HUES64 (cell line): ENCODE data around the gene TESK2.
"Not testable (repeated sequence)": the region's sequence is repeated elsewhere in the genome, so short reads cannot be mapped to it uniquely, and the experiment has no call there.

Experiments used
- H3K27ac ChIP-seq: 2 replicates; pipeline ENCODE4 v1.7.0; 2013; ENCODE audit warnings: low read depth, low read length, inconsistent platforms
- H3K27me3 ChIP-seq: 2 replicates; pipeline ENCODE4 v1.6.1; 2013; ENCODE audit warnings: mild to moderate bottlenecking, low read length; ENCODE audit not compliant: insufficient read depth
- H3K36me3 ChIP-seq: 2 replicates; pipeline ENCODE4 v1.6.1; 2013; ENCODE audit warnings: mild to moderate bottlenecking, low read length; ENCODE audit not compliant: insufficient read depth
- H3K4me1 ChIP-seq: 2 replicates; pipeline ENCODE4 v1.6.1; 2013; ENCODE audit warnings: mild to moderate bottlenecking, low read length, moderate library complexity; ENCODE audit not compliant: insufficient read depth
- H3K4me3 ChIP-seq: 2 replicates; pipeline ENCODE4 v1.5.1; 2013; ENCODE audit warnings: mild to moderate bottlenecking, low read length, moderate library complexity
- H3K9ac ChIP-seq: 2 replicates; pipeline ENCODE4 v1.6.1; 2013; ENCODE audit warnings: mild to moderate bottlenecking, low read depth, low read length
- H3K9me3 ChIP-seq: 2 replicates; pipeline ENCODE4 v1.6.1; 2013; ENCODE audit warnings: low read depth, low read length; ENCODE audit not compliant: insufficient read depth
- WGBS: fragments of 150-250, 120-280 bp; methylation state at CpG from one replicate; pipeline ENCODE4 v1.1.7; 2013; ENCODE audit warnings: missing lambda C conversion rate; 5-methylcytosine and 5-hydroxymethylcytosine counted together

TESK2 gene

GRCh38 chr1:45386219-45386618 is 104.7 kb downstream of the TESK2 start:
- Histone ChIP-seq H3K9me3 (no peaks in the 10 kb centered on the region), H3K27ac (no peak overlapping the region), H3K36me3 (no peaks in the 10 kb centered on the region), H3K4me1 (no peaks in the 10 kb centered on the region), H3K4me3 (no peak overlapping the region), H3K27me3 (no peaks in the 10 kb centered on the region), H3K9ac (no peak overlapping the region)
- WGBS: 98% methylated on average over 3 of the region's 3 CpGs

GRCh38 chr1:45385302-45385701 is 105.7 kb downstream of the TESK2 start:
- Histone ChIP-seq H3K36me3 (no peaks in the 10 kb centered on the region), H3K27ac (no peak overlapping the region), H3K9me3 (no peaks in the 10 kb centered on the region), H3K27me3 (no peaks in the 10 kb centered on the region), H3K9ac (no peak overlapping the region), H3K4me3 (no peak overlapping the region), H3K4me1 (no peaks in the 10 kb centered on the region)
- WGBS: 100% methylated on average over 3 of the region's 3 CpGs

- H3K9ac ChIP-seq, H3K4me3 ChIP-seq, H3K36me3 ChIP-seq, H3K27ac ChIP-seq, H3K4me1 ChIP-seq, H3K27me3 ChIP-seq, H3K9me3 ChIP-seq: not testable (repeated sequence)
- 91% methylated on average over 1 of the region's 4 CpGs for WGBS
Observed at GRCh38 chr1:45384213-45384612, 106.8 kb downstream of the TESK2 start.

- WGBS: 90% methylated on average over 1 of the region's 1 CpG
- Histone ChIP-seq H3K27ac (no peak overlapping the region), H3K9ac (no peak overlapping the region), H3K27me3 (no peaks in the 10 kb centered on the region), H3K4me3 (no peak overlapping the region), H3K4me1 (no peaks in the 10 kb centered on the region), H3K36me3 (no peaks in the 10 kb centered on the region), H3K9me3 (no peaks in the 10 kb centered on the region)
Observed at GRCh38 chr1:45383191-45383590, 107.8 kb downstream of the TESK2 start.

GRCh38 chr1:45381243-45381642 is 109.7 kb downstream of the TESK2 start:
- no peaks in the 10 kb centered on the region for H3K27me3 ChIP-seq
- no peak overlapping the region for H3K27ac ChIP-seq
- no peaks in the 10 kb centered on the region for H3K9me3 ChIP-seq
- no peaks in the 10 kb centered on the region for H3K36me3 ChIP-seq
- 97% methylated on average over 2 of the region's 2 CpGs for WGBS
- no peak overlapping the region for H3K9ac ChIP-seq
- no peak overlapping the region for H3K4me3 ChIP-seq
- H3K4me1 ChIP-seq: no peaks in the 10 kb centered on the region

- Histone ChIP-seq H3K9me3 (no peaks in the 10 kb centered on the region), H3K4me3 (no peak overlapping the region), H3K4me1 (no peaks in the 10 kb centered on the region), H3K27ac (no peak overlapping the region), H3K36me3 (no peaks in the 10 kb centered on the region), H3K27me3 (no peaks in the 10 kb centered on the region), H3K9ac (no peak overlapping the region)
- no CpG with 5 or more reads among the region's 1 CpG for WGBS
Observed at GRCh38 chr1:45380730-45381129, 110.2 kb downstream of the TESK2 start.

- H3K9ac ChIP-seq: no peak overlapping the region
- no peak overlapping the region for H3K4me3 ChIP-seq
- H3K27ac ChIP-seq: no peak overlapping the region
- H3K27me3 ChIP-seq: no peaks in the 10 kb centered on the region
- no peaks in the 10 kb centered on the region for H3K9me3 ChIP-seq
- WGBS: 94% methylated on average over 4 of the region's 4 CpGs
- no peaks in the 10 kb centered on the region for H3K36me3 ChIP-seq
- no peaks in the 10 kb centered on the region for H3K4me1 ChIP-seq
Observed at GRCh38 chr1:45380125-45380524, 110.8 kb downstream of the TESK2 start.

GRCh38 chr1:45379524-45379923 is 111.4 kb downstream of the TESK2 start:
- Histone ChIP-seq H3K9ac (no peak overlapping the region), H3K4me3 (no peak overlapping the region), H3K4me1 (no peaks in the 10 kb centered on the region), H3K36me3 (no peaks in the 10 kb centered on the region), H3K27ac (no peak overlapping the region), H3K9me3 (no peaks in the 10 kb centered on the region), H3K27me3 (no peaks in the 10 kb centered on the region)
- WGBS: 95% methylated on average over 5 of the region's 6 CpGs

GRCh38 chr1:45378184-45378583 is 112.8 kb downstream of the TESK2 start:
- no peaks in the 10 kb centered on the region for H3K9me3 ChIP-seq

GRCh38 chr1:45375104-45376090 is 115.6 kb downstream of the TESK2 start:
- H3K4me1 ChIP-seq: no peaks in the 10 kb centered on the region
- WGBS: 83% methylated on average over 3 of the region's 3 CpGs
- H3K36me3 ChIP-seq: no peaks in the 10 kb centered on the region
- H3K9ac ChIP-seq: no peak overlapping the region
- no peaks in the 10 kb centered on the region for H3K27me3 ChIP-seq
- no peak overlapping the region for H3K4me3 ChIP-seq
- no peak overlapping the region for H3K27ac ChIP-seq
- H3K9me3 ChIP-seq: no peaks in the 10 kb centered on the region

More at GRCh38 chr1:45378184-45378583, 112.8 kb downstream of the TESK2 start:
- Histone ChIP-seq H3K36me3 (no peaks in the 10 kb centered on the region), H3K9ac (no peak overlapping the region), H3K27ac (no peak overlapping the region), H3K27me3 (no peaks in the 10 kb centered on the region), H3K4me1 (no peaks in the 10 kb centered on the region), H3K4me3 (no peak overlapping the region)

GRCh38 chr1:45373573-45373972 is 117.4 kb downstream of the TESK2 start:
- Histone ChIP-seq H3K4me1 (no peaks in the 10 kb centered on the region), H3K36me3 (no peaks in the 10 kb centered on the region), H3K9ac (no peak overlapping the region), H3K27ac (no peak overlapping the region), H3K9me3 (no peaks in the 10 kb centered on the region), H3K27me3 (no peaks in the 10 kb centered on the region), H3K4me3 (no peak overlapping the region)

- H3K9ac ChIP-seq: no peak overlapping the region
- no peaks in the 10 kb centered on the region for H3K9me3 ChIP-seq
- H3K27ac ChIP-seq: no peak overlapping the region
- H3K36me3 ChIP-seq: no peaks in the 10 kb centered on the region
- H3K4me3 ChIP-seq: no peak overlapping the region
- H3K27me3 ChIP-seq: no peaks in the 10 kb centered on the region
- no peaks in the 10 kb centered on the region for H3K4me1 ChIP-seq
Observed at GRCh38 chr1:45370575-45370974, 120.4 kb downstream of the TESK2 start.
